Fibroblast of peridontal ligament (primary cell): ENCODE measurements around the gene ZNF726.
"Not testable (repeated sequence)": the region's sequence is repeated elsewhere in the genome, so short reads cannot be mapped to it uniquely, and the experiment has no call there.

Experiments
- DNase-seq: peaks from one replicate; pipeline ENCODE4 v3.0.0-alpha.2; 2010; ENCODE audit errors: extremely low read depth

The ZNF726 gene

DNA sequence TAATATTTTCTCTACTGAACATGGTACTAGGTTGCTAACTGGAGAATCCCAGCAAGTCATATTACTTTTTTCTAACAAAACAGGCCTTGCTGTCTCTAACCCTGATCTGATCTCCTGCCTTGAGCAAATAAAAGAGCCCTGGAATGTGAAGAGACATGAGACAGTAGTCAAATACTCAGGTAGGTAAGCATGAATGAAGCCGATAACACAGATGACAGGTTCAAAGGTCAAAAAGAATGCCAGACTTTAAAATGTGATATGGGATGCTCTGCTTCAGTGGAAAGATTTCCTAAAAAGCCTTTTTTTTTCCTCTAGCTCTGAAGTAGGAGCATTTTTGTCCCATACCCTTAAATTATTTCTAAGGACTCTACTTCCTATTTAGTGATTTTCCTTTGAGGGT is 28.7 kb downstream of the ZNF726 start:
- no peak for DNase-seq

DNA sequence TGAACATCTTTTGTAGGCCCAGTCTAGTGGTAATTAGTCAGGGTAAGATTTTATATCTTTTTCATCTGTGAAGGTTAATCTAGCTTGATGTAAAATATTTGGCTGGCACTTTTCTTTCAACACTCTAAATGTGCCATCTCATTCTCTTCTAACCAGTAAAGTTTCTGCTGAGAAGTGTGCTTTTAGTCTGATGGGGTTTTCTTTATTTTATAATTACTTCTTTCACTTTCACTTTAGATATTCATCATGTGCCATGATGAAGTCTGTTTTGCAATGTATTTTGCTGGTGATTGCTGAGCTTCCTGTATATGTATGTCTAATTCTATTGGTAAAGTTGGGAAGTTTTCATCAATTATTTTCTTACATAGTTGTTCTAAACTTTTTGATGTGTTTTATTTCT is 31.9 kb downstream of the ZNF726 start:
- peak; percentile 8 for DNase-seq

DNA sequence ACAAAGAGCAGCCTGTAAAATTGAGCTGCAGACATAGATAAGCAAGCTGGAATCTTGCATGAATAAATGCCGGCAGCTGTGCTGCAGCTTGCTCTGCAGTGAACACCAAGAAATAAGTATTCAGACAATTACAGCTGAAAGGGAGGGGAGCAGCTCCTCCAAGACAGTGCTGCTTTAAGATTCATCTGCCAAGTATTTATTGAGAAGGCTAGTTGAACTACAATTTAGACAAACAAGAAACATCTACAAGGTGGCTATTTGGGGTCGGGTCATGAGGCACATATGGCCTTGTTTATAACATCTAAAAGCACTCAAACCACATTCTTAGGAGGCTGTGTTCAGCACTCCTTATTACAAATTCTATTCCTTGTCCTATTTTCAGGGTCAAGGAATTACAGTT is 34.9 kb downstream of the ZNF726 start:
- no peak for DNase-seq

DNA sequence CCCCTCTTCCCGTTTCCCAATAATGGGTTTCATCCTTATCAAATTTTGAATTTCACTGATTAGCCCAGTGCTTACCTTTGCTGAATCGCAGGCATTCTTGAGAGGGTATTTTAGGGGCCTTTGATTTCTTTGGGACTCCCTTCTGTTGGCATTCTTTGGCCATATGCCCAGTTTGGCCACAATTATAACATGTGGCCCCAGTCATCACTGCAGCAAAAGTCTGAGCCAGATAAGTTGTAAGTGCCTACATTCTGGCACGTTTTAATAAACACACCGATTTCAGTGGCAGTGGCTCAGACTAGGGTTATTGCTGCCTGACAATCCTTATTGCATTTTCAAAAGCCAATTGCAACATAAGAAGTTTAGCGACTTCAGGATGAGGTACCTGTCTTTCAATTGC is 41.4 kb downstream of the ZNF726 start:
- DNase-seq = no peak

DNA sequence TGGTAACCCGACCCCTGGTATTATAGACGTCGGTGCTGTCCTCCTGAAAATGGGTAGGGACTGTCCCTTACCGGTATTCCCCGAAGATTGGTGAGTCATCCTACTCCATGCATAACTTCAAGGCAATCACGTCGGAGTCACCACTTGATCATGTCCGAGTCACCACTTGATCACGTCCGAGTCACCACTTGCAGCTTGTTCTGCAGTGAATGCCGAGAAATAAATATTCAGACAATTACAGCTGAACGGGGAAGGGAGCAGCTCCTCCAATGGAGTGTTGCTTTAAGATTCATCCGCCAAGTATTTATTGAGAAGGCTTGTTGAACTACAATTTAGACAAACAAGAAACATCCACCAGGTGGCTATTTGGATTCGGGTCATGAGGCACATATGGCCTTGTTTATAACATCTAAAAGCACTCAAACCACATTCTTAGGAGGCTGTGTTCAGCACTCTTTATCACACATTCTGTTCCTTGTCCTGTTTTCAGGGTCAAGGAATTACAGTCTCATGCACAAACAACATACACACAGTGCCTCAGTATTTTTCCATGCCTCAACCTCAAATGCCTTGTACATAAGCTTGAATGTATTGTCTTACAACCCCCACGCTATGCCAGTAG is 43.1 kb downstream of the ZNF726 start:
- DNase-seq = peak; percentile 45

DNA sequence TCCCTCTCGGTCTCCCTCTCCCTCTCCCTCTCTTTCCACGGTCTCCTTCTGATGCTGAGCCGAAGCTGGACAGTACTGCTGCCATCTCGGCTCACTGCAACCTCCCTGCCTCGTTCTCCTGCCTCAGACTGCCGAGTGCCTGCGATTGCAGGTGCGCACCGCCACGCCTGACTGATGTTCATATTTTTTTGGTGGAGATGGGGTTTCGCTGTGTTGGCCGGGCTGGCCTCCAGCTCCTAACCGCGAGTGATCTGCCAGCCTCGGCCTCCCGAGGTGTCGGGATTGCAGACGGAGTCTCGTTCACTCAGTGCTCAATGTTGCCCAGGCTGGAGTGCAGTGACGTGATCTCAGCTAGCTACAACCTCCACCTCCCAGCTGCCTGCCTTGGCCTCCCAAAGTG is 48.7 kb downstream of the ZNF726 start:
- DNase-seq = not testable (repeated sequence)

DNA sequence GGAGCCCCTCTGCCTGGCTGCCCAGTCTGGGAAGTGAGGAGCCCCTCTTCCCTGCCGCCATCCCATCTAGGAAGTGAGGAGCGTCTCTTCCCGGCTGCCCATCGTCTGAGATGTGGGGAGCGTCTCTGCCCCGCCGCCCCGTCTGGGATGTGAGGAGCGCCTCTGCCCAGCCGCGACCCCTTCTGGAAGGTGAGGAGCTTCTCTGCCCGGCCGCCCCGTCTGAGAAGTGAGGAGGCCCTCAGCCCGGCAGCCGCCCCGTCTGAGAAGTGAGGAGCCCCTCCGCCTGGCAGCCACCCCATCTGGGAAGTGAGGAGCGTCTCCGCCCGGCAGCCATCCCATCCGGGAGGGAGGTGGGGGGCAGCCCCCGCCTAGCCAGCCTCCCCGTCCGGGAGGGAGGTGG is 49.2 kb downstream of the ZNF726 start:
- not testable (repeated sequence) for DNase-seq

DNA sequence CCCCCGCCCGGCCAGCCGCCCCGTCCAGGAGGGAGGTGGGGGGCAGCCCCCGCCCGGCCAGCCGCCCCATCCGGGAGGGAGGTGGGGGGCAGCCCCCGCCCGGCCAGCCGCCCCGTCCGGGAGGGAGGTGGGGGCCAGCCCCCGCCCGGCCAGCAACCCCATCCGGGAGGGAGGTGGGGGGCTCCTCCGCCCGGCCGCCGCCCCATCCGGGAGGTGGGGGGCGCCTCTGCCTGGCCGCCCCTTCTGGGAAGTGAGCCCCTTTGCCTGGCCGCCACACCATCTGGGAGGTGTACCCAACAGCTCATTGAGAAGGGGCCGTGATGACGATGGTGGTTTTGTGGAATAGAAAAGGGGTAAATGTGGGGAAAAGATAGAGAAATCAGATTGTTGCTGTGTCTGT is 49.6 kb downstream of the ZNF726 start:
- not testable (repeated sequence) for DNase-seq

DNA sequence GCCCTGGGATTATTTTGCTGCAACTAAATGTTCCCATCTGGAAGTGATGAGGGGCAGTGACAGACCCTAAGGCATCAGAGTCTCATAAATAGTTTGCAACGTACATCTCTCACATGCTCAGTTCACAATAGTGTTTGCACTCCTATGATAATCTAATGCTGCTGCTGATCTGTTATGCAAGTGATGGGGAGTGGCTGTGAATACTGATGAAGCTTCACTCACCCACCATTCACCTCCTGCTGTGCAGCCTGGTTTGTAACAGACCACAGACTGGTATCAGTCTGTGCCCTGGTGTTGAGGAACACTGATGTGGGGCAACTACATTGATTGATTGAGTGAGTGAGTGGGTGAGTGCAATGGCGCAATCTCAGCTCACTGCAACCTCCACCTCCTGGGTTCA is 54.9 kb downstream of the ZNF726 start:
- no peak for DNase-seq

DNA sequence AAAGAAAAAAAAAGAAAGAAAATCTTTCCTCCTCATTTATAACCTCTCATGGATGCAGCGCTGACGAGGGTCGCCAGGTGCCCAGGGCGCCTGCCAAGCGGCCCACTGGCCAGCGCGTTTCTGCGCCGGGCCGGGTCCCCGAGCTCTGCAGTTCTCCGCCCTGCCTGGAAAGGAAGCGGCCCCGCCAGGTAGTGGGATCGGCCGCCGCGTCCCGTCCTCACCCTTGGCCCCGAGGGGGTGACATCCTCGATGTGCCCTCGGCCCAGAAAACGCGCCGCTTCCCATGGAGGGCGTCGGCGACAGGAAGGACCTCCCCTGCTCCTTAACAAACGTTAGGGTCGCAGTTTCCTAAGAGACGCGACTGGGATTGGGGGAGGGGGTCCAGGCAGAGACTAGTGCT is 56.9 kb downstream of the ZNF726 start:
- no peak for DNase-seq

DNA sequence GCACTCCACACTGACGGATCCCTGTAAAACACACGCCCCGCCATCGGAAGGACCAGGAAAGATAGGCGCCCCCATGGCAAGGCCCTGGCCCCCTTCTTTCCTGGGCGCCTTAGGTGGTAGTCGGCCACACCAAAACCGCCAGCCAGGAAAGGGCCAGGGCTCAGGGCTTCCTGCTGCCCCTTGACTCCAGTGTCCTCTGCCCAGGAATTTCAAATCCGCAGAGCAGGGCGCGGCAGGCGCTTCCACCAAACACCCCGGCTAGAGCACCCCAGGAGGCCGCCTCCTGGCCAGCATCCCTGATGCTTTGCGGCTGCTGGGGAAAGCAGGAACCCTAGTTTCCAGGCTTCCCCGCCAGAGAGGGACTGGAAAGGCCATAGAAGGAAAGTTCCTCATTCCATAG is 57.5 kb downstream of the ZNF726 start:
- DNase-seq = no peak

DNA sequence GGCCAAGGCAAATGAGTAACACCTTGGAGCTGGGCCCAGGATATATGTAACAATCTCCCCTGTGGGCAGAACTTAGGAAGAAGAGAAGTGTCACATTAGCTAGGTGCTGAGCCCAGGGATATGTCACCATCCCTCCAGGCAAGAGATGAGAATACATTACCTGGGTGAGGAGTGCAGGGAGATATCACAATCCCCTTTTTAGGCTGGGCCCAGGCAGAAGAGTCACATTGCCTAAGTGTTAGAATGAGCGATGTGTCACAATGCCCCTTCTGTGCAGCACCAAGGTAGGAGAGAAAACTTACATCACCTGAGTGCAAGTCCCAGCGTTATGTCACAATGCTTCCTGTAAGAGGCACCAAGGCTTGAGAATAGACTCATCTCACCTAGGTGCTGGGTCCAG is 60.3 kb downstream of the ZNF726 start:
- no peak for DNase-seq

DNA sequence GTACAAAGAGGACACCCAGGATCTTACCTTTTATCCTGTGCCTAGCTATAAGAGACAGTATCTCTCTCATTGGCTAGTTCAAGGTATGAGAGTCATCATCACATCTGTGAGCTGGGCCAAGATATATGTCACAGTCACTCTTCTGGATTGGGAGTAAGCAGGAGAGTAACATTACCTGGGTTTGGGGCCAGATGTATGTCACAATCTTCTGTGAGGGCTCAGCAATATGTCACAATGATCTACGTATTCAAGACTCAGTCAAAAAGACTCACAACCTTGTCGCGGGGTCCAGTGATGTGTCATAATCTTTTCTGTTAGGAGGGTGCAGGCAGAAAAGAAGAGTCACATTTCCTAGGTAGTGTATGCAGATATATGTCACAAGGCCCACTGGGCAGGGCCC is 61.9 kb downstream of the ZNF726 start:
- DNase-seq = not testable (repeated sequence)

DNA sequence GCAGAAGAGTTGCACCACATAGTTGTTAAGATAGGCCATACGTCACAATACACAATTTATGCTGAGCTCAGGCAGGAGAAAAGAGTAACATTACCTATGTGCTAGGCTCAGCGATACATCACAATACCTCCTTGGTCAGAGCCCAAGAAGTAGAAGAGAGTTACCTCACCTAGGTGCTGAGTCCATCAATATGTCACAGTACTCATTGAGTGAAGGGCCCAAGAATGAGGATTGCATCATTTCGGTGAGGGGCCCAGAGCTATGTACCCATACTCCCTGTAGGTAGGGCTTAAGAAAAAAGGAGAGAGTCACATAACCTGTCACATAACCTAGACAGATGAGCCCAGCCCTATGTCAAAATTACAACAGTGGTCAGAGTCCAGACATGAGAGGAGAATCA is 62.6 kb downstream of the ZNF726 start:
- not testable (repeated sequence) for DNase-seq

DNA sequence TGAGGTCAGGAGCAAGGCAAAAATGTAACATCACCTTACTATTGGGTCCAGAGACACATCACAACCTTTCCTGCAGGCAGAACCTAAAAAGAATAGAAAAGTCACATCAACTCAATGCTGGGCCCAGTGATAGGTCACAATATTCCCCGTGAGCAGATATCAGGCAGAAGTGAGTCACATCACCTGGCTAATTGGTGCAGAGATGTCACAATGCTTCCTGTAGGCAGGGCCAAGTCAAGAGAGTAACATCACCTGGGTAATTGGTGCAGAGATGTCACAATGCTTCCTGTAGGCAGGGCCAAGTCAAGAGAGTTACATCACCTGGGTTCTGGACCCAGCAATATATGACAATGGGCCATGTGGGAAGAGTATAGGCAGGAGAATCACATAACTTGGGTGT is 63.4 kb downstream of the ZNF726 start:
- DNase-seq = no peak

DNA sequence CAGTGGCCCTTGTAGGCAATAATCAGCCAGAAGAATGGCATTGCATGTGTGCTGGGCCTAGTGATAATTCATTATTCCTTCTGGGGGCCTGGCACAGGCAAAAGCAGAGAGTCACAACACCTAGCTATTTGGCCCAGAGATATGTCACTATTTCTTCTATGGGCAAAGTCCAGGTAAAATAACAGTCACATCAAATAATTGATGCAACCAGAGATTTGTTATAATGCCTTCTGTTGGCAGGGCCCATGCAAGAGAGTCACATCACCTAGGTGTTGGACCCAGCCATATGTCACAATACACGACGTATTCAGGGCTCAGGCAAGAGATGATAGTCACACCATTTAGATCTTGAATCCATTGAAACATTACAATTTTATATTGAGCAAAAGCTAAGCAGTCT is 66.1 kb downstream of the ZNF726 start:
- no peak for DNase-seq

DNA sequence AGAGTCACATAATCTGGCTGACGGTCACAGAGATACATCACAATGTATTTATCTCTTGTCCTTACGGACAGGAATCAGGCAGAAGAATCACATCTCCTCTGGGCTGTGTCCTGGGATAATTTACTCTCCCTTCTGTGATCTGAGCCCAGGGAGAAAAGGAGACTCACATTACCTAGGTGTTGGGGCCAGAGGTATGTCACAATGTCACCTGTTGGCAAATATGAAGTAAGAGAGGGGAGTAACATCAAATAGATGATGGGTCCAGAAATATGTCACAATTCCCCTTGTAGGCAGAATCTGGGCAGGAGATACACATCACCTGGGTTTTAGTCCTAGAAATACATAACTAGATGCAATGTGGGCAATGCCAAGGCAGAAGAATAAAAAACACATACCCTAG is 67.2 kb downstream of the ZNF726 start:
- DNase-seq = no peak

DNA sequence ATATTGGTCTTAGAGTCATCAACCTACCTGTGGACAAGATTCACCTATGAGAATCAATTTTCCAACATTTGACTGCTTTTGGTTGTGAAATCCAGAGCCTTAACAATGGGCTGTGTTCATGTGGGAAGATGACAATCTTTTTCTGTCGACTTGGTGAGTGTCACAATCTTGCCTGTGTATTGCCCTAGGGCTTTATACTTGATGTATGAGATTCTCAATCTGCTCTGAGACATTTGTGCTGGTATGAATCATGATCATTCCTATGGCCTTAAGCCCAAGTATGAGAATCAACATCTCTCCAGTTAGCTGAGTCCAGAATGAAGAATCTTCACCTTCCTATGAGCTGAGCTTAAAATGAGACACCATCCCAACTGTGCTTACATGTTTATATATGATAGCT is 68.7 kb downstream of the ZNF726 start:
- DNase-seq = no peak
